Neutrophil (primary cell): Measurements from ENCODE around the gene ITPKC.

Source experiments
- H3K27ac ChIP-seq: fragments of 200-600 bp; sonication (generic); 2 replicates; pipeline ENCODE4 v1.5.1; 2016; ENCODE audit warnings: mild to moderate bottlenecking, moderate library complexity
- H3K27me3 ChIP-seq: fragments of 200-600 bp; sonication (generic); 2 replicates; pipeline ENCODE4 v1.6.0; 2016; ENCODE audit warnings: mild to moderate bottlenecking
- H3K36me3 ChIP-seq: fragments of 200-600 bp; sonication (generic); 2 replicates; pipeline ENCODE4 v1.5.1; 2017
- H3K4me1 ChIP-seq, 2 experiments: fragments of 200-600 bp in 1 of 2; sonication (generic) in 1 of 2; 1 replicate in 1 of 2; 2 replicates in 1 of 2; pipeline versions ENCODE4 v1.5.1 to v1.6.1; 2013 to 2016; ENCODE audit warnings: low read depth in 1 of 2, low read length in 1 of 2, mild to moderate bottlenecking in 1 of 2, moderate library complexity in 1 of 2; ENCODE audit not compliant: control insufficient read depth in 1 of 2, insufficient read depth in 1 of 2
- H3K4me3 ChIP-seq, 2 experiments: fragments of 200-600 bp in 1 of 2; sonication (generic) in 1 of 2; 1 replicate in 1 of 2; 2 replicates in 1 of 2; pipeline ENCODE4 v1.5.1; 2013 to 2016; ENCODE audit warnings: low read depth in 1 of 2, low read length in 1 of 2, mild to moderate bottlenecking in 1 of 2, moderate library complexity in 1 of 2
- H3K9me3 ChIP-seq: fragments of 200-600 bp; sonication (generic); 2 replicates; pipeline ENCODE4 v1.5.1; 2016
- TF ChIP-seq, protein P1 (sequence below): fragments of 200-600 bp; sonication (generic); IDR thresholded peaks from 2 replicates; pipeline ENCODE4 v1.5.1; 2016; ENCODE audit warnings: antibody characterized with exemption

The ITPKC gene

DNA sequence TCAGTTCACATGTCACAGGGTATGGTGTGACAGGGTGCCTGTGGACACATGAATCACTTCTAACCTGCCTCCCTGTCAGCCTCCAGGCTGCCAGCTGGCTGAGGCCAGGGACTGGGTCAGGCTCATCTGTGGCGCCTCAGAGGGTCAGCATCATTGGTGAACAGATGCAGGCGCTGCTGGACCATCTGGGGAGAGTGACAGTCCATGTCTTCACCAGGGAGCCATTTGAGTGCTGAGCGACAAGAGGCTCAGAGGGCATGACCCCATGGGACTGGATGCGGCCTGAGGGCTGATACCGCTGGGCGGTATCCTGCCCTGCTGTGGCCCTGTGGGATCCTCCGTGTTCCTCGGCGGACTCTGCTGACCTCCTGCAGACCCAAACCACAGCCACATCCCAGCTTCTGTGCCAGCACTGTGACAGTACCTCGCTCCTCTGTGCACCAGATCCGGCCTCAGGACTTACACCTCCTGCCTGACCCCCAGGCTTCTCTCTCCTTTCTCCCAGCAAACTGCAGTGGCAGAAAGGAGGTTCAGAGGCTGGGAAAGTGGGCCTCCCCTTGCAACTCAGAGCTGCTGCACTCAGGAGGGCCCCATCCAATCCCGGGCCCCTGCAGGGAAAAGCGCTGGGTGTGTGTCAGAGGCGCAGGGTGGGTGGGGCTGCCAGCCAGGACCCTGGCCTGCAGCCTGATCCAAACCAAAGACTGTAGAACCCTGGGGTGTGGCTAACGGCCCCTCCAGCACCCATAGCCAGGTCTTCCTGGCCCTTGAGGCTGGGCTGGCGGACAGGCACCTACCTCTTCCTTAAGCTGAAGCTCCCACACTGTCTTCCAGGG is 23.2 kb downstream of the ITPKC start:
- Histone ChIP-seq H3K27me3 (no peaks in the 10 kb centered on the region), H3K36me3 (peaks cover 67% of the 10 kb centered on the region), H3K4me1 (no peaks in the 10 kb centered on the region), H3K4me3 (no peak overlapping the region), H3K27ac (no peak overlapping the region), H3K9me3 (no peaks in the 10 kb centered on the region)
- TF ChIP-seq, protein P1, sequence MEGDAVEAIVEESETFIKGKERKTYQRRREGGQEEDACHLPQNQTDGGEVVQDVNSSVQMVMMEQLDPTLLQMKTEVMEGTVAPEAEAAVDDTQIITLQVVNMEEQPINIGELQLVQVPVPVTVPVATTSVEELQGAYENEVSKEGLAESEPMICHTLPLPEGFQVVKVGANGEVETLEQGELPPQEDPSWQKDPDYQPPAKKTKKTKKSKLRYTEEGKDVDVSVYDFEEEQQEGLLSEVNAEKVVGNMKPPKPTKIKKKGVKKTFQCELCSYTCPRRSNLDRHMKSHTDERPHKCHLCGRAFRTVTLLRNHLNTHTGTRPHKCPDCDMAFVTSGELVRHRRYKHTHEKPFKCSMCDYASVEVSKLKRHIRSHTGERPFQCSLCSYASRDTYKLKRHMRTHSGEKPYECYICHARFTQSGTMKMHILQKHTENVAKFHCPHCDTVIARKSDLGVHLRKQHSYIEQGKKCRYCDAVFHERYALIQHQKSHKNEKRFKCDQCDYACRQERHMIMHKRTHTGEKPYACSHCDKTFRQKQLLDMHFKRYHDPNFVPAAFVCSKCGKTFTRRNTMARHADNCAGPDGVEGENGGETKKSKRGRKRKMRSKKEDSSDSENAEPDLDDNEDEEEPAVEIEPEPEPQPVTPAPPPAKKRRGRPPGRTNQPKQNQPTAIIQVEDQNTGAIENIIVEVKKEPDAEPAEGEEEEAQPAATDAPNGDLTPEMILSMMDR: no peak

- Histone ChIP-seq H3K9me3 (no peaks in the 10 kb centered on the region), H3K4me1 (no peaks in the 10 kb centered on the region), H3K27ac (no peak overlapping the region), H3K27me3 (no peaks in the 10 kb centered on the region), H3K4me3 (no peak overlapping the region), H3K36me3 (peaks cover 61% of the 10 kb centered on the region)
- TF ChIP-seq, protein P1: no peak
These were observed 23.8 kb downstream of the ITPKC start for GRCh38 chr19:40740747-40741146.

DNA sequence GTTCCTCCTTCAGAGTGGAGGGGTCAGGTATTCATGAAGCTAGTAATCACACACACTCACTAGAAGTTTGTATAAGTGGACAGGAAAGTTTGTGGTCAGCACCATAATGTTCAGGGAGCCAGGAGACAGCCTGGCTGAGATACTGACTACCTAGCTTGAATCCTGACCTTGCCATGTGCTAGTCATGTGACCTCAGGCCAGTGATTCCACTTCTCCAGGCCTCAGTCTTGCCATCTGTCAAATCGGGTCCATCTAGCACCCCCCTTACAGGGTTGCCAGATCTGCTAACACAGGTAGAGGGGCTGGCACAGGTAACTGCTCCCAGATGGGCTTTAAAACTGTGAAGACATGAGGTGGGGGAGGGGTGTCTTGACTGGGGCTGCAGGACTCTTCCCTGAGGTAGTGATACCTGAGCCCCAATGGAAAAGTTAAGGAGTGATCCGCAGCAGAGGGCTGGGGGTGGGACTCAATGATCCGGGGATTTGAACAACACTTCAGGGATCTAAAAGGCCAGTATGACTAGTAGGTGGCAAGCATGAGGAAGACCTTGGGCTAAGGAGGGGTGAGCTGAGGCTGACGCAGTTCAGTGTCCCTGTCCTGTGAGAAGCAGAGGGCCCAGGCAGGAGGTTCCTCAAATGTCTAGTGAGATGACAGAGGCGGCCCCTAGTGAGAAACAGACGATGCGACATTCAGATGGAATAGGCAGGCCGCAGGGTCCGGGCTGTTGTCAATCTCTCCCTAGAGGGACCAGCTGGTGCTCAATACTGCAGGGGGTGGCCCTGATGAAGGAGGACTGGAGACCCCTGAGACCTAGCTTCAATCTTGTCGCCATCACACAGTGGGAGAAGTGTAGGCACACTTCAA is 24.8 kb downstream of the ITPKC start:
- peaks cover 53% of the 10 kb centered on the region for H3K36me3 ChIP-seq
- TF ChIP-seq, protein P1: no peak

GRCh38 chr19:40742477-40742876 is 25.6 kb downstream of the ITPKC start:
- H3K4me1 ChIP-seq: peaks cover 0 to 1% of the 10 kb centered on the region in 2 experiments
- peaks cover 46% of the 10 kb centered on the region for H3K36me3 ChIP-seq
- no peaks in the 10 kb centered on the region for H3K27me3 ChIP-seq
- TF ChIP-seq, protein P1: no peak
- no peaks in the 10 kb centered on the region for H3K9me3 ChIP-seq
- no peak overlapping the region for H3K4me3 ChIP-seq
- no peak overlapping the region for H3K27ac ChIP-seq

More for the DNA sequence above, 24.8 kb downstream of the ITPKC start:
- H3K9me3 ChIP-seq: no peaks in the 10 kb centered on the region
- no peaks in the 10 kb centered on the region for H3K4me1 ChIP-seq
- H3K4me3 ChIP-seq: no peak overlapping the region
- no peak overlapping the region for H3K27ac ChIP-seq
- no peaks in the 10 kb centered on the region for H3K27me3 ChIP-seq

GRCh38 chr19:40742886-40743285 is 26.0 kb downstream of the ITPKC start:
- no peak overlapping the region for H3K4me3 ChIP-seq
- TF ChIP-seq, protein P1: no peak
- H3K27ac ChIP-seq: no peak overlapping the region
- peaks cover 1 to 5% of the 10 kb centered on the region in 2 experiments for H3K4me1 ChIP-seq
- no peaks in the 10 kb centered on the region for H3K9me3 ChIP-seq
- H3K36me3 ChIP-seq: peaks cover 43% of the 10 kb centered on the region
- H3K27me3 ChIP-seq: no peaks in the 10 kb centered on the region
